GM15510 (cell line): ENCODE results near the gene C3.

Experiments used
- POLR2A ChIP-seq: IDR thresholded peaks from 3 replicates; pipeline ENCODE4 v1.6.1; 2011; ENCODE audit warnings: borderline replicate concordance; ENCODE audit not compliant: insufficient read length; ENCODE audit errors: extremely low read depth

C3 gene

DNA sequence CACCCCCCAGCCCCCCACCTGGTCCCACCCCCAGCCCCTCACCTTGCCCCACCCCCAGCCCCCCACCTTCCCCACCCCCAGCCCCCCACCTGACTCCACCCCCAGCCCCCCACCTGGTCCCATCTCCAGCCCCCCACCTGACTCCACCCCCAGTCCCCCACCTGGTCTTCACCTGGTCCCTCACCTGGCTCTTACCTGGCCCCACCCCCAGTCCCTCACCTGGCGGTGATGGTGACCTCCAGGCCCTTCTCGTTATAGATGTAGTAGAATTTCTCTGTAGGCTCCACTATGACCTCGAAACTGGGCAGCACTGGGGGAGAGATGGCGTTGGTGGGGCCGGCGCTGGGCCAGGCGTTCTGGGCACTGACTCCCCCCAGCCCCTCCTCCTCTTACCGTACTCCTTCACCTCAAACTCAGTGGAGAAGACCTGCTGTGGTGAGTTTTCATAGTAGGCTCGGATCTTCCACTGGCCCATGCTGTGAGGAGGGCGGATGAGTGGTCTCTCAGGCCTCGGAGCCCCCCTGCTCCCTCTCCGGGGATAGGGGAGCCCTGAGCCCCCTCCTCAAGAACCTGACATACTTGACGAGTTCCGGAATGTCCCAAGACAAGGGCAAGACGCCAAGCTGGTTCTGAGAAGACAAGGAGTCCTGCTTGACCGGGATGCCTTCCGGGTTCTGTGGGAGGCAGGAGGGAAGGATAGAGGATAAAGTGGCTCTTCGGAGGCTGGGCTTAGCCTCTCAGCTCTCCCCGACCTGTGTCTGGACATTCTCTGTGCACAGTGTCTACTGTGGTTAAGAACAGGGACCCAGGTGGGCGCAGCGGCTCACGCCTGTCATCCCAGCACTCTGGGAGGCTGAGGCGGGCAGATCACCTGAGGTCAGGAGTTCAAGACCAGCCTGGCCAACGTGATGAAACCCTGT is 6.4 kb downstream of the C3 start:
- TF ChIP-seq POLR2A = no peak

DNA sequence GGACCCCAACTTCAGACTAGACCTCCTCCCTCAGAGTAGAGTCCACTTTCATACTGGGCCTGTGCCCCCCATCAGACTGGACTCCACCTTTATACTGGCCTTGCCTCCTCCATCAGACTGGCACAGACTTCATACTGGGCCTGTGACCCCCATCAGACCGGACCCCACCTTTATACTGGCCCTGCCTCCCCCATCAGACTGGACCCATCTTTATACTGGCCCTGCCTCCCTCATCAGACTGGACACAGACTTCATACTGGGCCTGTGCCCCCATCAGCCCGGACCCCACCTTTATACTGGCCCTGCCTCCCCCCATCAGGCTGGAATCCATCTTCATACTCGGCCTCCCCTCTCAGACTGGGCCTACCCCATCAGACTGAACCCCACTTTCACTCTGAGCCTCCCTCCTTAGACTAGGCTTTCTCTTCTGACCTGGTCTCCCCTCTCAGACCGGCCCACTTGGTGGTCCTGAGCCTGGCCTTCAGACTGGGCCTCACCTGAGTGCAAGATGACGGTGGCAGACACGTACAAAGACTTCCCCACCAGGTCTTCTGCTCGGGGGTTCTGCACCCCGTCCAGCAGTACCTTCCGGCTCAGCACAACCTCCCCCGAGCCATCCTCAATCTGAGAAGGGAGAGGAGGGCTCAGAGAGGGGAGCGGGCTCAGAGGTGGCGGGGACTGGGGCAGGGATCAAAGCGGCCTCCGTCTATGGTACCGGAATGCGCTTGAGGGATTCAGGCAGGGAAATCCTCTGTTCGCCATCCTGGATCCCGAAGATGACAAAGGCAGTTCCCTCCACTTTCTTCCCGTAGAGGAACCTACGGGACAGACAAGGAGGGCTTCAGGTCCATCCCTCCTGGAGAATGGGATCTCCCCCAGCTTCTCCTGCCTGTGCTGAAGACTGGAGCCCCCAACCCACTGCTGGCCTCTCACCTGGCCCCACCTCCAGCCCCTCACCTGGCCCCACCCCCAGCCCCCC is 7.5 kb downstream of the C3 start:
- no peak for TF ChIP-seq POLR2A

DNA sequence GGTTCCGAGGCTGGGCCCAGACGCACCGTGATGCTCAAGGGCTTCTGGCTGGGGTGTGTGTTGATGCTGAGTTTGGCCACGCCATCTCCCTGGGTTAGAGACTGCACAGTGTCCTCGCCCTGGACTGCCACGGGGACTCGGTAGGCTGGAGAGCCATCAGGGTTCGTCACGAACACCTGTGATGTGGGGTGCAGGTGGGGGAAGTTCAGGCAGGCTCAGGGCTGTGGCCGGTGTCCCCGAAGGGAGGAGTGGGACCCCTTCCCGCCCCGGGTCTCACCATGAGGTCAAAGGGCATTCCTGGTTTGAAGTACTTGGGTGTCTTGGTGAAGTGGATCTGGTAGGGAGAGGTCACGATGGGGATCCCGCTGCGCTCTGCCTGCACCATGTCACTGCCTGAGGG is 8.2 kb downstream of the C3 start:
- TF ChIP-seq POLR2A = no peak

DNA sequence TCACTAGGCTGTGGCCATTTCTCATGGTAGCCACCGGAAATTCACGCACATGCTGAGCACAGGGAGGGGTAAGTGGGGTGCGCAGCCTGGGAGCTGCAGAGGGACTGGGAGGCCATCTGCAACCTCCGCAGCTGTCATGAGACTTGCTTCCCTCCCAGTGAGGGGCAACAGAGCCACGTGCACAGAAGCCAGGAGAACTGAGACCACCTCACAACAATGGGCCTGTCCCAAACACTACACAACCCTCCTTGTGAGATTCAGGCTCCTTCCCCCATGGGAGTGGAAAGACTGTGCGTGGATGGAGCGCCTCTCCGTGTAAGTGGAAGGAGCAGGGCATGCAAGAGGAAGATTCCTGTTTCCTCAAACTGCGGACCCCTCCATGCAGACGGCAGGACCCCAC is 8.8 kb downstream of the C3 start:
- TF ChIP-seq POLR2A = no peak

DNA sequence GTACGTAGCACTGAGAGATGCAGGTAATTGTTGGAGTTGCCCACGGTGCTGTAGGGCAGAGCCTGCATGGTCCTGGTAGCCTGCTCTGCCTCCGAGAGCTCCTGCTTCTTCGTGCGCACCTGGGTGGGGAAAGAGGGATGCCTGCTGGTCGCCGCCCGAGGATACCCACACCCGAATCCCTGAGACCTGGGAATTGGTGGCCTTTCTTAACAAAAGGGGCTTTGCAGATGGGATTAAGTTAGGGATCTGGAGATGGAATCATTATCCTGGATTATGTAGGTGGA is 9.4 kb downstream of the C3 start:
- no peak for TF ChIP-seq POLR2A

DNA sequence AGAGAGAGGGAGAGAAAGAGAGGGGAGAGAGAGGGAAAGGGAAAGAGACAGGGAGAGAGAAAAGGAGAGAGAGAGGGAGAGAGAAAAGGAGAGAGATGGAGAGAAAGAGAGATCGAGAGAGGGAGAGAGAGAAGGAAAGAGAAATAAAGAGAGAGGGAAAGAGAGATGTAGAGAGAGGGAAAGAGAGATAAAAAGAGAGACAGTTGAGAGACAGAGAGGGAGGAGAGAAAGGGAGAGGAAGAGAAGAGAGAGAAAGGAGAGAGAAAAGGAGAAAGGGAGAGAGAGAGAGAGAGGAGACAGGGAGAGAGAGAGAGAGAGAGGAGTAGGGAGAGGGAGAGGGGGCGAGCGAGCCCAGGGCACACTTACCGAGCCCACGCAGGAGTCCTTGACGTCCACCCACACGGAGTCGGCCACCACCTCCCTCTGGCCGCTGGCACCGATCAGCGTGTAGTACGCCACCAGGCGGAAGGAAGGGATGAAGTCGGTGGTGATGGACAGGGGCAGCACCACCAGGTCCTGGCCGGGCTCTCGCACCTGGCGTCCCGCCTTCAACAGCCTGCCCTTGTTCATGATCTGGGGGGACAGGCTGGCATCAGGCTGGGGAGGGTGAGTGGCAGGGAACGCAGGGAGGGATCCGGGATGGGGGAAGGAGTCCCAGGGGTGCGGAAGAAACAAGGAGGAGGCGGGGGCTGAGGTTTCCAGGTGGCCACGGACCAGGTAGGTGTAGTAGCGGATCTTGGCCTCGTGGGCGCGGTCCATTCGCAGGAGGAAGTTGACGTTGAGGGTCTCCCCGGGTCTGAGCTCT is 10.0 kb downstream of the C3 start:
- no peak for TF ChIP-seq POLR2A

DNA sequence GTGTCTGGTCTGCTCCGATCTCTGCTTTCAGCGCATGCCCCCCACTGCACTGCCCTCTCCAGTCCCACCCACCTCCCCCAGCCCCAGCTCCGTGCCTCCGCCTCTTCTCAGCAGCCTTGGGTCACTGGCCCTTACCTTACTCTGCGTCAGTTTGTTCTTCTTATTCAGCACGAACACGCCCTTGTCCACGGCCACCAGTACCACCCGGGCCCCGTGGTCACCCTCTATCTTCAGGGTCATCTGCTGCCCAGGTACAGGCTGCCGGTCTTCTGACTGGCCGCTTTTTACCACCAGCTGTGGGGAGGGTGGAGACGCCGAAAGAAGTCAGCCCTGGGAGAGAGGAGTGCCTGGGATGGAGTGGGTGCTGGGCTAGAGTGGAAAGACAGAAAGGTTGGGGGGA is 10.9 kb downstream of the C3 start:
- no peak for TF ChIP-seq POLR2A

DNA sequence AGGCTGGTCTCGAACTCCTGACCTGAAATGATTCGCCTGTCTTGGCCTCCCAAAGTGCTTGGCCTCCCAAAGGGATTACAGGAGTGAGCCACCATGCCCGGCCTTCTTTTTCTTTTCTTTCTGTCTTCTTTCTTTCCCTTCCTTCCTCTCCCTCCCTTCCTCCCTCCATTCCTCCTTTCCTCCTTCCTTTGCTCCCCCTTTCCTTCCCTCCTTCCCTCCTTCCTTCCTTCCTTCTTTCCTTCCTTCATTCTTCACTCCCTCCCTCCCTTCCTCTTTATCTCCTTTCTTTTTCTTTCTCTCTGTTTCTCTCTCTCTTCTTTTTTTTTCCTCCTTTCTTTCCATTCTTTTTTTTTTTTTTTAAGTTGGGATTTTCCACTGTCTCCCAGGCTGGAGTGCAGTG is 12.1 kb downstream of the C3 start:
- no peak for TF ChIP-seq POLR2A

DNA sequence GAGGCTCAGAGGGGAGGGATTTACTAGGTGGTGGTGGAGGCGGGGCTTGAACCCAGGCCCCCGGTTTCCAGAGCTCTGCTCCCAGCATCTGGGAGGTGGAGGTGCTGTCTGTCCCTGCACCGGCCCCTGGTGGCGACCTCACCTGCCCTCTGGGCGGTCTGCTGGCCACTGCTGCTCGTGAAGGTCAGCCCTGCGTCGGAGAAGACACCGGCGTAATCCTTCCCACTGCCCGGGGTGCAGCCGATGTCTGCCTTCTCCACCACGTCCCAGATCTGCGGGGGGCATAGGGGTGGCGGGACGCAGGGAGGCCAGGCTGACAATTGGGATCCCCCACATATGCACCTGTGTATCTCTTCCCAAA is 12.8 kb downstream of the C3 start:
- no peak for TF ChIP-seq POLR2A

DNA sequence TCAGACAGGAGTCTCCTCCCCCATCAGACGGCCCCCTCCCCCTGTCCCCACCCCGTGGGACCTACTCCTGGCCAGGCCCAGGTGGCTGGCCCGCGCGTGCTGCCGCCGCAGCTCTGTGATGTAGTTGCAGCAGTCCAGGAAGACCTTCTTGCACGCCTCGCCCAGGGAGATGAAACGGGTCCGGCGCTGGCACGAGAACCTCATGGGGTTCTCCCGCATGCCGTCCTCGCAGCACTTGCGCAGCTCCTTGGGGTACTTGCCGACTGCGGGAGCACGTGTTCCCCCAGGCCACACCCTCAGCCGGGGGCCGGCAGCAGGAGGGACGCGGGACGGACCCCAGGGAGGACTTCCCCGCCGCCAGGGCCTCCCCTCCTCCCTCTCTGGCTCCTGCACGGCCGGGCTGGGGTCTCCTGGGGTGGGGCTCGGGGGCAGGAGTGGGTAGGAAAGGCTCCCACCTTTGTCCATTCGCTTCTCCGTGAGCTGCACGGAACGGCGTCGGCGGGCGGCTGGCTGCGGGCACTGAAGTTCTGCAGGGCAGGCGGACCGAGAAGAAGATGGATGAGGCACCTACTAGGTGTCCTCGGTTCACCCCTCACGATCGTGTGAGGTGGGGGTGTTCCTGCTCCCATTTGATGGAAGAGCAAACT is 13.3 kb downstream of the C3 start:
- no peak for TF ChIP-seq POLR2A

DNA sequence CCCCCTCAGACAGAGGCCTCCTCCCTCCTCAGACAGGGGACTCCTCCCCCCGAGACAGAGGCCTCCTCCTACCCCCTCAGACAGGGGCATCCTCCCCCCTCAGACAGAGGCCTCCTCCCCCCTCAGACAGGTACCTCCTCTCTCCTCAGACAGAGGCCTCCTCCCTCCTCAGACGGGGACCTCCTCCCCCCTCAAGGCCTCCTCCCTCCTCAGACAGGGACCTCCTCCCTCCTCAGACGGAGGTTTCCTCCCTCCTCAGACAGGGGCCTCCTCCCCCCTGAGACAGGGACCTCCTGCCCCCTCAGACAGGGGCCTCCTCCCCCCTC is 13.9 kb downstream of the C3 start:
- no peak for TF ChIP-seq POLR2A

DNA sequence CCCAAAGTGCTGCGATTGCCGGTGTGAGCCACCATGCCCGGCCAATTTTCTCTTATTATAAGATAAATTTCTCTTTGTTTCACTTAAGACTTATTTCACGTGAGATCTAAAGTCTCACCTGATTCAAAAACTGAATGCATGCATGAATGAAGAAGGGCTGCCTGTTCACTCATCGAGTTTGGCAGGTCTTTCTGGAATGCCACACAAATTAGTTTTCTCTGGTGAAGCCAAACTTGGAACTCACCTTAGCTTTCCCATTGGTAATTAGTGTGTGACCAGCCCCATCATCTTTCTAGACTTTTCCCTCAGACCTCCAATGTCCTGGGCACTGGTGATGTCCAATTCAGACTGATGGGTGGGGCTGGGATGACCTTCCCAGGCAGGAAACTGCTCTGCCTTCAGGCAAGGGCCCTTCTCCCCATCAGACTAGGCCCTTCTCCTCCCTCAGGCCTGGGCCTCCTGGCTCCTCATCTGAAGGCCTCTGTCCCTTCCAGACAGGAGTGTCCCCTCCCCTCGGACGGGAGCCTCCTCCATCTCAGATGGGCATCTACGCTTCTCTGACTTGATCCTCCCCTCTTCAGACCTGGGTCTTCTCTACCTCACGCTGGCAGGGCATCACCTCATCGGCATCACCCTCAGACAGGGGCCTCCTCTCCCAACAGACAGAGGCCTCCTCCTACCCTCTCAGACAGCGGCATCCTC is 14.4 kb downstream of the C3 start:
- TF ChIP-seq POLR2A = no peak

DNA sequence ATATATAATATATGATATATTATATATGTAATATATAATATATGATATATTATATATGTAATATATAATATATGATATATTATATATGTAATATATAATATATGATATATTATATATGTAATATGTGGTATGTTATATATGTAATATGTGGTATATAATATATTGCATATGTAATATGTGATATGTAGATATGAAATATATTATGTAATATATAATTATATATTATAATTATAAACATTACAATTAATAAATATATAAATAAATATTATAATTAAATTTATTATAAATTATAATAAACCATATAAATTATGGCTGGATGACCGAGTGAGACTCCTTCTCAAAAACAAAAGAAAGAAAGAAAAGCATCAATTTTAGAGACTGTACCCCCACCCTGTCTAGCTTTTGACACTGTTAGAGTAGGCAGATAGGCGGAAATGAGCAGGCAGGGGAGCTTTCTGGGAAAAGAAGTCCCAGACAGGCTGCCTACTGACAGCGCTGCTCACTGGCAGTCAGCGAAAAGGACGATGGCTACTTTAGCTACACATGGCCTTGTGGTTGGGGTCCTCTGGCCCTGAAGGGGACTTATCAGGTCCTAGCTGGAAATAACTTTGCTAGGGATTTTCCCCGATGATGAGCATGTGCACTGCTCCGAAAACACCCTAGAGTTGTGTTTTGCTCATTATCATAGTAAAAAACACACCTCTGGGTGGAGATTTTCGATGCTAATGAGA is 19.7 kb downstream of the C3 start:
- TF ChIP-seq POLR2A = no peak
